Stimulated activated CD4-positive, alpha-beta T cell treated with anti-CD3 and anti-CD28 coated beads, Interleukin-2, amount 100 ng/mL, for 24 hours (primary cell): ENCODE measurements around the gene GAS6.
"Not testable (repeated sequence)": the region's sequence is repeated elsewhere in the genome, so short reads cannot be mapped to it uniquely, and the experiment has no call there.

Source experiments
- DNase-seq, 2 donors: peaks; one replicate each; pipeline ENCODE4 v3.0.0-alpha.2; 2020

The GAS6 gene

DNA sequence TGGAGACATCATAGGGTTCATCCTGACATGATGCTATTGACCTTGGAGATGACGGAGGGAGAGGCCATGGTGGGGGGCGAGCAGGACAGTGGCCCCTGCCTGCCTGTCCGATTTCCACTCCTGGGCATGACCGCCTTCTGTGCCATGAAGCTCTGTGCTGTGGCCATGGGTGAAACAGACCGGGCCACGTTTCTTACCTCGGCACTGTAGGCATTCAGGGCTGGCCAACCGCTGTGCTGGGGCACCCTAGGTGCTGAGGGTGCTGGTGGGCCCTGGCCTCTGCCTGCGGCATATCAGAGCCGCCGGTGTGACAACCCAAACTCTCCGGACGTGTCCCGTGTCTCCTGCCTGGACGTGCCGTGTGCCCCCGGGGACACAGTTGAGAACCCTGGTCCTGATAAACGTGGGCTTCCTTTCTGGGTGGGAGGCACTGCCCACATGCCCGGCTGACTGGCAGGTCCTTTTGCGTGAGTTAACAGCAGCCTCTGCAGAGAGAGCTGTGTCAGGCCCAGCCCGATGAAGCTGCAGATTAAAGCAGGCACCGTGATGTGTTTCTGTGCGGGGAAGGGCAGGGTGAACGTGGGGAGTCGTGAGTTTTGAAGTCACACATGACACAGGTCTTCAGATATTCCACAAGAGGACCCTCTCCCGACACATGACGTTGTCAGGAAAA, 58.3 kb downstream of the GAS6 start:
- no peak for DNase-seq

DNA sequence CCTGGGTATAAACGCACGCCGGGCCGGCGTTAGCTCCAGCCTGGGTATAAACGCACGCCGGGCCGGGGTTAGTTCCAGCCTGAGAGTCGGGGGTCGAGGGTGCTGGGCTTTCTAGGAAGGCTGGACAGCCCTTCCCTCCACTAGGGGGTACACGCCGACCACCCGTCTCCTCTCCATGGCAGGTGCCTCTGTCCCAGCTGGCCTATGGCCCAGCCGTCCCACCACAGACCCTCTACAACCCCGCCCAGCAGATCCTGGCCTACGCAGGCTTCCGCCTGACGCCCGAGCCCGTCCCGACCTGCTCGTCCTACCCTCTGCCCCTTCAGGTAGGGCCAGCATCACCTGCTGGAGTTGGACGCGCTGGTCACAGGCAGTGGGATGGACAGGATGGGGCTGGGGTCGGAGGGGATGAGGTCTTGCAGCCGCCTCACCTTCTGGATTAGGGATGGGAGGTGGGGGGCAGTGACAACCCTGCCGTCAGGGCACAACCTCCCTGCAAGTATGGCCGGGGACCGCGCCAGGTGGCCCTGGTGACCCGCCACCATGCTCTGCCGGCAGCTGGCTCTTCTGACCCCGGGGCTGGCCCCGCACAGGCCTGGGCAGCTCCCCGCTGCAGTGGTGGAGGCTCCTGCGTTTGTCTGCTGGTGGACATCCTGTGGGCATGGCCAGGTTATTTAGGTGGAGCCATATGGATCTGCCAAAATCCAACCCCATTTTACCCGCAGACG, 59.0 kb downstream of the GAS6 start:
- DNase-seq: no peak

DNA sequence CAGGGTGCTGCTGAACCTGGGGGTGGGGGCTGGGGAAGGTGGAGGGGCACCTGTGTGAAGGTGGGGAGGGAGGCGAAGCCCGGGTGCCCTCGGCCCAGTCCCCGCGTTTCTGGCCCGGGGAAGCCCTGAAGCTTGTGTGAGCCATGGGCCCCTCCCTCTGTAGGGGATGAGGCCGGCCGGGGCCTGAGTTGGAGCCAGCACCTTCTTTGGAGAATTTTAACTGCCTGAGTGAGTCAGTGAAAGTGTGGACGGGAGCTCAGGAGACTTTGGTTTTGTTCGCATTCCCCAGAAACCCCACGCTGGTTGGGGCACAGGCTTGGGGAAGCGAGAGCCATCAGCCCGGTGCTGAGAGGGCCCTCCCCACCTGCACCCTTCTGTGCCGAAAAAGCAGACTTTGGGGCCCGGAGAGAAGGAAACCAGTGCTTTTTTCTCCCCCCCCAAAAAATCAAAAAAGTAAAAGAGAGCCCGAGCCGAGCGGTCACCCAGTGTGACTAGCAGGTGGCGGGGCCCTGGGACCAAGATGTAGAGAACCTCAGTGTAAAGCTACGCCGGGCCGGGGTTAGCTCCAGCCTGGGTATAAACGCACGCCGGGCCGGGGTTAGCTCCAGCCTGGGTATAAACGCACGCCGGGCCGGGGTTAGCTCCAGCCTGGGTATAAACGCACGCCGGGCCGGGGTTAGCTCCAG, 59.7 kb downstream of the GAS6 start:
- no peak for DNase-seq

DNA sequence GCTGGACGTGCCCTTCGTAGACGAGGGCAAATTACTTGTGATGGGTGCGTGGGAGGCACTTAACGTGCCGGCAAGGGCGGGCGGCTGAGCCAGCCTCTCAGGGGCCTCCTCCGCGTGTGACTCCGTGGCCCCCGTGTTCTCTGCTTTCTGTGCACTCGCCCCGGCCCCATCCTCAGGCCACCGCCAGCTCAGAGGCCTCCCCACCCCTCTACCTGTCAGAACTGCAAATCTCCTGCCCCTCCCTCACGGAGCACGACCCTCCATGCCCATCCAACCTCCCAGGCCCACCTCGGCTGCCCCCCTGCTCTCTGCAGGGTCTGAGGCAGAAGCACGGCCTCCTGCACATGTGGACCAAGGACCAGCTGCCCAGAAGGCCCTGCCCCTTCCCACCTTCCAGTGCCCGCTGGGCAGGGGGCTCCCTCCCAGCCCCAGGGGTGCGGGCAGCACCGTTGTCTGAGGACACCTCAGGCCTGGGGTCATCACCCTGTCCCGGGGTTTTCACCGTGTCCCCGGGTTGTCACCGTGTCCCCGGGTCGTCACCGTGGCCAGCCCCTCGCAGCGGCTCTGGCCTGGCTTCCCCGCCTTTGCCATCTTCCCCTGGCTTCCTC, 60.4 kb downstream of the GAS6 start:
- no peak for DNase-seq

DNA sequence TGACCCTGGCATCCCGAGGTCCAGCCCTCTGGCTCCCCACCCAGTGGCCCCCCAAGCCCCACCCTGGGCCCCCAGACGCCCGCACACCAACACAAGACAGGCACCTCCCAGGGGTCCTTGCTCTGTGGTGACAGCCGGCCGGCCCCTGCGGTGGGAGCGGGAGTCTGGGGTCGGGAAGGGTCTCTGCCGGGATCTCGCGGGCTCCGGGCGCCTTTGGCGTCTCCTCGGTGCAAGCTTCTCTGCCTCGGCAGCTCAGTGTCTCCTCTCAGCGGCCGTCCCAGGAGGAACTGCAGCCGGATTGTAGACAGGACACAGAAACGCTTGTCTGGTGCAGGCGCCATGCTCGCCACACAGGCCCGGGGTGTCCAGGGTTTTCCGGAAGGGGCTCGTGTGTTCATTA, 61.1 kb downstream of the GAS6 start:
- DNase-seq: no peak

DNA sequence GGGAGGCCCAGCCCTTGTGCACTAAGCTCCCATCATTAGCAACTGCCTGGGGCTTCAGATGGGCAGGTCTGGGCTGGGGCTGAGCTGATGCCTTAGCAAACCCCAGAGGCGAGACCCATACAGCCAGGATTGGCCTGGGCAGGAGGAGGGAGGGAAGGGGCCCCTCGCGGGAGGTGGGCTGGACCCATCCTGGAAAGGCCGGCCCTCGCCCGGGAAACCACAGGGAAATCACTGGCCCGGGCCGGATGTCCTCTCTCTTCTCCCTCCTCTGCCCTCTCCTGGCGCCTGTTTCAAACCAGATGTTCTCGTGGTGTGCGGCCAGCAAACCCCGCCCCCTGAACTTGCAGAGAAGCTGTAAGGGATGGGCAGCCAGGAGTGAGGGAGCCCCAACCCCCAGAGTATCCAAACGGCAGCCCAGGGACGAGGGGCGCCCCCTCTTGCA, 61.8 kb downstream of the GAS6 start:
- no peak for DNase-seq

DNA sequence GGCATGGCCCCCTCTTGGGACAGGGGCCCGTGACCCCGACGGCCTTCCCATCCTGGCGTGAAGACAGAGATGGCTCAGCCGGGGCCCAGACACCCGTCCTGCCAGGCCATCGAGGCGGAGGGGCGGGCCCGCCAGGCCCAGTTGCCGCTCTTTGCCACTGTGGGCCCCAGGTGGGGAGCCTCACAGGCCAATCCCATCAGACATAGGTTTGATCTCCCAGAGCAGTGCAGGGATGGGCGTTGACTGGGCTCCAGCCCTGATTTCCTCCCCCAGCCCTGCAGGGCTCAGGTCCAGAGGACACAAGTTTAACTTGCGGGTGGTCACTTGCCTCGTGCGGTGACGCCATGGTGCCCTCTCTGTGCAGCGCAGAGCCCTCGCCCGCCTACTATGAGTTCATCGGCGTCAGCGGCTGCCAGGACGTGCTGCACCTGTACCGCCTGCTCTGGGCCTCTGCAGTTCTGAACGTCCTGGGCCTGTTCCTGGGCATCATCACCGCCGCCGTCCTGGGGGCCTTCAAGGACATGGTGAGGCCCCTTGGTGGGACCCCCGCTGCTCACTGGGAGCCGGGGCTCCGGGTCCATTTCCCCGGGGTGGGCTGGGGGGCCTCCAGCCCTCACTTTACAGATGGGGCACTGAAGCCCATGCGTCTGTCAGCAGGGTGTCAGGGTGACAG, 62.5 kb downstream of the GAS6 start:
- DNase-seq: no peak

DNA sequence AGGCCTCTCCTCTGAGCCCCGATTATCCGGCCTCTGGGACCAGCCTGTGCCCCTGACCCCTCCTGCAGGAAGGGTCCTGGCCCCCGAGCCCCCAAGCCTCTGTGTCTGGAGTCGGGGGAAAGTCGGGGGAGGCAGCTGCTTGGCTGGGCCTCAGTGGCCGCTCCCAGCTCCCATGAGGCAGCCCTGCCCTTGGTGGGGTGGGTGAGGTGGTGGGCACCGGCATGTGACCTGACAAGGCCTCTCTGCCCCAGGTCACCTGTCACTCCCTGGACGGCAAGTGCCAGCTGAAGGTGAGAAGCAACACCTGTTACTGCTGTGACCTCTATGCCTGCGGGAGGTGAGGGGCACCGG, 63.3 kb downstream of the GAS6 start:
- DNase-seq: no peak

DNA sequence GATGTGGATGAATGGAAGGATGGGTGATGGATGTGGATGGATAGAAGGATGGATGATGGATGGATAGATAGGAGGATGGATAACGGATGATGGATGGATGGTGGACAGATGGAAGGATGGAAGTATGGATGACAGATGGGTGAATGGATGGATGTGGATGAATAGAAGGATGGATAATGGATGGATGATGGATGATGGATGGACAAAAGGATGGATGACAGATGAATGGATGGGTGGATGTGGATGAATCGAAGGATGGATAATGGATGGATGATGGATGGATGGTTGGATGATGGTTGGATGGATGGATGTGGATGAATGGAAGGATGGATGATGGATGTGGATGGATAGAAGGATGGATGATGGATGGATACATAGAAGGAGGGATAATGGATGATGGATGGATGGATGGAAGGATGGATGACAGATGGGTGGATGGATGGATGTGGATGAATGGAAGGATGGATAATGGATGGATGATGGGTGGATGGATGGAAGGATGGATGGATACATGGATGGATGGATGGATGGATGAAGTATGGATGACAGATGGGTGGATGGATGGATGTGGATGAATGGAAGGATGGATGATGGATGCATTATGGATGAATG, 65.6 kb downstream of the GAS6 start:
- no peak for DNase-seq

DNA sequence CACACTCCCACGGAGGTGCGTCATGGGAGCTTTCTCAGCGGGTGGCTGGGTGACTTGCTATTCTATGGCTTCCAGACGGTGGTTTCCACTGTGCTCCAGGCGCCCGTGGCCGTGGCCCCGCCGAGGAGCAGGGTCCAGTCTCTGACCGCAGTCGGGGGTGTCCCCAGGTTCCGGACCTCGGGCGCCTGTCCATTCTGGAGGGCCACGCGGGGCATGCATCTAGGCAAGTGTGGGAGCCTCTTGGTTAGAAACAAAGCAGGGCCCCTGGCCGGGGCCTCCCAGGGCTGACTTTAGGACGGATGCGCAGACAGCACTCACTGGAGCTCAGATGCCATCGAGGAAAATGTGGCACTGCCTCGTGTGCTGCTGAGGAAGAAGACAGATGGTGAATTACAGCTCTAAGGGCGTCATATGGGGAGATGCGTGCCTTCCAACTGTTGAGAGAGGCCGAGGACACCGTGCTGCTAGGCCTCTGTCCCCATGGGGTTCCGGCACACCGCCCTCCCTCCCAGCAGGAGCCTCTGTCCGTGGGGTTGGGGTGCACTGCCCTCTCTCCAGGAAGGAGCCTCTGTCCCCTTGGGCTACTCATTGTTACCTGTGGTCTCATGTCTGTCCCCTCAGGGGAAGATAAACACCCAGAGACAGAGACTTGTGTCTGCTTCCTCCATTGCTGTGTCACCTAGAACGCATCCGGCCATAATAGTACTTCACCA, 66.8 kb downstream of the GAS6 start:
- DNase-seq: no peak

DNA sequence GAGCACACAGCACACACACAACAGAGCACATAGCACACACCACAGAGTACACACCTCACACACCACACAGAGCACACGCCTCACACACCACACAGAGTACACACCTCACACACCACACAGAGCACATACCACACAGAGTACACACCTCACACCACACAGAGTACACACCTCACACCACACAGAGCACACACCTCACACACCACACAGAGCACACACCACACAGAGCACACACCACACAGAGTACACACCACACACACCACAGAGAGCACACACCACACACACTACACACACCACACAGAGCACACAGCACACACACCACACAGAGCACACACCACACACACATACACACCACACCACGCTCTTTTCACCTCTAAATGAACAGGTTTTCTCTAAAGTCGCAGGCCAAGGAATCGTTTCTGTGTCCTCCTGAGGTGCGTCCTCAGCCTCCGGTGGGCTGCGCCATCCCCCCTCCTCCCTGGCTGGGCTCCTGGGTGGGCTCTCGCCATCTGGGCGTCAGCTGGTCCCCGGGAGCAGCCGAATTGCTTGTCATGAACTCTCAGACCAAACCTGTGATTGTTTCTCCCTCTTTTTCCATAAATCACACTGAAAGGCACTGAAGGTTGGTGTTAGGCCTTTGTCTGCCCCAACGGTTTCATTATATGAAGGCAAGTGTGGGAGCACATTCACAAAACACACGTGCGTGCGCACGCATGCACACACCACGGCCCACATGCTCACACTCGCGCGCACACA, 67.5 kb downstream of the GAS6 start:
- DNase-seq: no peak

DNA sequence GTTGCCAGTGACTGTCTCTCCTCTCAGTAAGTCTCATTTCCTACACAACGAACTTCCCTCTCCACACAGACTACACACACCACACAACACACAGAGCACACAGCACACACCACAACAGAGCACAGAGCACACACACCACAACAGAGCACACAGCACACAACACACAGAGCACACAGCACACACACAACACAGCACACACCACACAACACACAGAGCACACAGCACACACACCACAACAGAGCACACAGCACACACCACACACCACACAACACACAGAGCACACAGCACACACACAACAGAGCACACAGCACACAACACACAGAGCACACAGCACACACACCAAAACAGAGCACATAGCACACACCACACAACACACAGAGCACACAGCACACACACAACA, 68.5 kb downstream of the GAS6 start:
- not testable (repeated sequence) for DNase-seq

DNA sequence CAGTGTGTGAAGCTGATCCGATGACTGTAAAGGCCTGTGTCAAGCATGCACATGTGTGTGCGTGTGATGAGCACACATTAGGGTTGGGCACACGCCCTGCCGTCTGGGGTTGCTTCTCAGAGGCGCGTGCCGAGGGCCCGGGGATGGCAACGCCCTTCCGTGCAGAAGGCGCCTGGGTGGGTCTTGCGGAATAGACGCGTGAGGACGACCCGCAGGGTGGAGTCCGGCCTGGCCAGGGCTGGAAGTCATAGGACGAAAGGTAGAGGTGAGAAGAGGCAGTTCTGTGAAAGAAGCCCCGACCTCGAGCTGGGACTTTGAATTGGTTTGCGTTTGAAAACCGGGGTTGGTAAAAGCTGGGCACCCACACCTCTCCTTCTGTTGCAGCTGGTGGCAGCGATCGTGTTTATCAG, 69.1 kb downstream of the GAS6 start:
- no peak for DNase-seq

DNA sequence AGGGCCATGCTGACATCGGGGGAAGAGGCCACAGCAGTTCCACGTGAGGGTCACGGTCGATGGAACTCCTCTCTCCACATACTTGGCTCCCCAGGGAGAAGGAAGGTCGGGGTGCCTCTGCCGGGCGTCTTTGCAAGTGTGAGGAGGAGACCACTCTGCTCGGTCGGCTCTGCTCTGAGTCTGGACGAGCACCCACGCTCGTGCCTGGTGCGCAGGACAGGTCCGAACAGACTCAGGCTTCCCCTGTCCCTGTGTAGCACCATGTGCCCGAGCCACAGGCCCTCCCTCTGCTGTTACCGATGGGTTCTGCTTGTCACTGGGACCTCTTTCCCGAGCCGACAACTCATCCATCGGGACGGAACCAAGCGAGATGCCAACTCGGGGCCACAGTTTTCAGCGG, 69.8 kb downstream of the GAS6 start:
- DNase-seq: no peak

DNA sequence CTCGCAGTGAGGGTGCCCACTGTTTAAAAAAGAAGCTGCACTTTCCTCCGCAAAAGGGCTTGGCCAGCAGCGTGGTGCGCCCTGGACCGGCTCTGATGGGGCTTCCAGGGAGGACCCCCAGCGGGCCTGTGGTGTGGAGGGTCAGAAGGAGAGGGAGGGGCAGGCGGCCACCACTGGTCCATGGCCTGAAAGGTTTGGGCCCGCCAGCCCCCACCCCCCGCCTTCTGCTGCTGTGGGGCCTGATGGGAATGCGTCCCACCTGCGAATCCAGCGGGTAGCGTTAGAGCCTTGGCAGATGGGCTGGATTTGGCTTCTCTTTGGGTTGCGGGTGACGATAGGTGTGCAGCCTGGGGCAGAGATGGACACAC, 70.2 kb downstream of the GAS6 start:
- no peak for DNase-seq

DNA sequence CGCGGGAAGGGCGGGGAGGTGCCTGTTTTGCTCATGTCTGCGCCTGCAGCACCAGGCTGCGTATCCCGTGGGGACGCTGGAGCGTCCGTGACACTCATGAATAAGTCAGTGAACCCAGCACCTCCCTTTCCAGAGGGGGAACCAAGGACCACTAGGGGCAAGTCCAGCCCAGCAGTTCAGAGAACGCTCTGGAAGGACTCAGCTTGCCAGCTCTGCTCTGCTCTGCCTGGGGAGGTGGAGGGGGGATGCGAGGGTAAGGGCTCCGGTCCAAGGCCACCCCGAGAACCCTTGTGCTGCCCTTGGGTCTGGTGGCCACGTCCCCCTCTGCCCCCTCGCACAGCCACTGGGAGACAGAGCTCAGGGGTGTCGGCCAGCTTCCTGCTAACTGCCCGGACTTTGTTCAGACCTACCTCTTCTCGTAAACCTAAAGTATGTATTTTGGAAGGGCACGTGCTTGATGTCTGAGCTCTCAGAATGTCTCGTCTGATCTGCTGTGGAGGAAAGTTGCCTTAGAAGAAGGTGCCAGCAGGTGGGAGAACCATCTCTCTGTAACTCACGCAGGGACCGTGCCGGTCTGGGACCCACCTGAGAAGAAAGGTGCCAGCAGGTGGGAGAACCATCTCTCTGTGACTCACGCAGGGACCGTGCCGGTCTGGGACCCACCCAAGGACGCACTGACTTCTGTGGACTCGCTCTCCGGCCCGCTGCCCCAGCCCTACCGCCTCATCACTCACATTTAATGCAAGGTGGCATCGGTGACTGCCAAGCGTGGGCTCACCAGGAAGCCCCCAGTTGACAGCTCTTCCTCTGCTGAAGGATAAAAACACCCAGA, 70.8 kb downstream of the GAS6 start:
- no peak for DNase-seq

DNA sequence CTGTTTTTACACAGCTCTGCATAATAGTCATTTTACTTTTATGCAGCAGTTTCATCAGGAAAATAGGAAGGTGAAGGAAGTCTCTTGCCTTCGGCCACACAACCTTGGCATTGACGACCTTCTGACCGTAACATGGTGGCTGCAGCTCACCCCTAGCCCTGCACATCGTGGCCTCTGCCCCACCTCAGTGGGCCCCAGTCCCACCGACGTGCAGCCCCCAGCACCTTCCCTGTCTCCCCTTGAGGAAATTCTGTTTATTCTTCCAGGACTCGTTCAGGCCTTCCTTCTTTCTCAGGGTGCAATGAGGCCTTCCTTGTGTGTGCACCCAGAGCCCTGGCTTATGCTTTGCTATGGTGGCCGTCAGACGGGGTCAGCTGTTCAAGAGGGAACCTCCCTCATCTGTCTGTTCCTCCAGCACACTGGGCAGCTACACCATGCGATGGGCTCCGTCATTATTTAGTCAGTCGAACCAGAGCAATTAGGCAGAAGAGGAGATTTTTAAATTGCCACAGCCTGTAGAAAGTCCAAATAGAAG, 71.6 kb downstream of the GAS6 start:
- no peak for DNase-seq

DNA sequence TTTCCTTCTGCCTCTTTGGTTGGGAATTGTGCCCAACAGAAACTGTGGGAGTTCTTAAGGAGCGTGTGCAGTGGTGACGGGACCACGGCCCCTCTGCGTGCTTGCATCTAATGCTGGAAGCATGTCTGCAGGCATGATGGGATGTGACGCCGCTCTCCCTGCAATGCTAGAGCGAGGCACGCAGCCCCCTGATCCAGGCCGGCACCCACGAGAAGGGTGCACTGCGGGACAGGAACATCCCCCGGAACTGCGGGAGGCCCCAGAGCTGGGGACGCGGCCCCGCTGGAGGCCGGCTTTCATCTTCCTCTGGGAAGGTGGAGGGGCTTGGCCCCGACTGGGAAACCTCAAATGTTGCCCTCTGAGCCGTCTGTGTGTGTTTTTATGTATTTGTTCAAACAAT, 72.1 kb downstream of the GAS6 start:
- no peak for DNase-seq

DNA sequence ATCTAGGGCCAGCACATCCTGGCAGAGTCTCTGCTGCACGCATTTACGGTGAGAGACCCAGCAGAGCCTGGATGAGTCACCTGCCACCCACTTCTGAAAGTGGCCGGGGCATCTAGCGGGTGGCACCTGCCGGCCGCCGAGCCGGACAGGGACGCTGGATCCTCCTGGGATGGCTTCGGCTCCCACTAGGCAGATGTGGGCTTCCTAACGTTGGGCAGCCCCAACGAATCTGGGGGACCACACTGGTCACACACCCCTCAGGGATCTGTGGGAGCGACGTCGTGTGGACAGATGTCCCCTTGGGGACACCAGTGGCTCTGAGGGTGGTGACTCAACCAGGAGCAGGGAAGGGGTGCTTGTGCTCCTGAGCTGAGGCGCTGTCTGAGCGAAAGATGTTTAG, 72.7 kb downstream of the GAS6 start:
- DNase-seq: no peak

DNA sequence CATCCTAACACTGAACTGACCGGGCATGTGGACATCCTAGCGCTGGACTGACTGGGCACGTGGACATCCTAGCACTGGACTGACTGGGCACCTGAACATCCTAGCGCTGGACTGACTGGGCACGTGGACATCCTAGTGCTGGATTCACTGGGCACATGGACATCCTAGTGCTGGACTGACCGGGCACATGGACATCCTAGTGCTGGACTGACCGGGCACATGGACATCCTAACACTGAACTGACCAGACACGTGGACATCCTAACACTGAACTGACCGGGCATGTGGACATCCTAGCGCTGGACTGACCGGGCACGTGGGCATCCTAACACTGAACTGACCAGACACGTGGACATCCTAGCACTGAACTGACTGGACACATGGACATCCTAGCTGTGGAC, 73.9 kb downstream of the GAS6 start:
- not testable (repeated sequence) for DNase-seq
